Activated CD4-positive, CD25-positive, alpha-beta regulatory T cell (primary cell): ENCODE results near the gene IL36B.

Source experiments
- DNase-seq, 4 experiments: peaks; one replicate each; lab custom pipeline; 2025; lab: John Stamatoyannopoulos, UW

IL36B gene

DNA sequence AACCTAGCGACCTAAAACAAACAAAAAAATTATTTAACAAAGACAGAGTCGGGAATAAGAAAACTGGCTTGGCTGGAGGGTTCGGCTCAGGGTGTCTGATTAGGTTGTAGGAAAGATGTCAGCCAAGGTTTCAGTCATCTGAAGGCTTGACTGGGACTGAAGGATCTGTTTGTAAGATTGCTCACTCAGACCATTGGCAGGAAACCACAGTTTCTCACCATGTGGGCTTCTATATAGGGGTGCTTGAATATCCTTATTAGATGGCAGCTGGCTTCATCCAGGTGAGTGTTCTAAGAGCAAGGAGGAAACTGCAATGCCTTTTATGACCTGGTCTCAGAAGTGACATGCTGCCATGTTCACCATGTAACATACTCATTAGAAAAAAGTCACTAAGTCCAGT lies 999 bp upstream of the IL36B start:
- no peak for DNase-seq

DNA sequence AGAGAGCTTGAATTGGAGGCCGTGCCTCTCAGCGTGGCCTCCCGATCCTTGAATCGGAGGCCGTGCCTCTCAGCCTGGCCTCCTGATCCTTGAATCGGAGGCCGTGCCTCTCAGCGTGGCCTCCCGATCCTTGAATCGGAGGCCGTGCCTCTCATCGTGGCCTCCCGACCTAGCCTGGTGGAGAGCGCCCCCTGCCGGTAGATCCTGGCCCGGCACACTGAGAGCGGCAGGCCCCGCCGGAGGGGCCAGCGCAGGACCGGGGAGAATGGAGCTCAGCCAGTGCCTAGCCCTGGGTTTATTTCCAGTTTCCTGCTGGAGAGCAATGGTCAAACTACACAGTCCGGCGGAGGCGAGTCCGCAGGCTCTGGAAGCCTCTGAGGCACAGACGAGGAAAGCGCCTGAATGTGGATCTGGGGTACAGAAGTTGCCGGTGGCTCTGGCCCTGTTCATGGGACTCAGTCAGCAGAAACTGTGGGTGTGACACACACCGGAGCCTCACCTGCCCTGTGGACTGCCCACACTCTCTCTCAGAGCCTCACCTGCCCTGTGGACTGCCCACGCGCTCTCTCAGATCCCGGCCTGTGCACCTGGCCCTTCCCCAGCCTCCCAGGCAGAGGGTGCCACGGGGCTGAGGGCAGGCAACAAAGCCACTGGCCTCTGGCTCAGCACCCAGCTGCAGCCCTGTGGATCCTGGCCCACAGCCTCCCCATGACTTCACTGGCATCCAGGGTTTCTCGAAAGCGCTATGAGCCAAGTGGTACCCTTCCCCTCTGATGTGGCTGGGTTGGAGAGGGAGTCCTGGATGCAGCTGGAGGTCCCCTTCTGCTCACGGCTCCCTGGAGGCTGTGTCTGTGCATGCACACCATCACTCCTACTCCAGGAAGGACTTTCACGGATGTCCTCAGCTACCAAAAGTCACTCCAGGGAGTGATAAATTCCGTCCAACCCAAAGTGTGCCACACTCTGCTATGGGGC lies 1.5 kb downstream of the IL36B start:
- no peak for DNase-seq

DNA sequence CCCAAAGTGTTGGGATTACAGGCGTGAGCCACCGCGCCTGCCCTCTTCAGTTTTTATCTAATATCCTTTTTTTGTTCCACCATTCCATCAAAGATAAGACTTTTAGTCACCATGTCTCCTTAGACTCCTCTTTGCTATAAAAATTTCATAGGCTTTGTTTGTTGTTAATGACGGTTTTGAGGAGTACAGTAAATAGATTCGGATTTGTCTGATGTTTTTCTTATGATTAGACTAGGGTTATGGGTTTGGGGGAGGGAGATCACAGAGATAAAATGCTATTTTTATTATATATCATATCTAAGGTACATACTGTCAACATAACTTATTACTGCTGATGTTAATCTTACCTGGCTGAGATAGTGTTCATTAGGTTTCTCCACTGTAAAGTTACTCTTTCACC lies 6.2 kb downstream of the IL36B start:
- DNase-seq, result no peak

DNA sequence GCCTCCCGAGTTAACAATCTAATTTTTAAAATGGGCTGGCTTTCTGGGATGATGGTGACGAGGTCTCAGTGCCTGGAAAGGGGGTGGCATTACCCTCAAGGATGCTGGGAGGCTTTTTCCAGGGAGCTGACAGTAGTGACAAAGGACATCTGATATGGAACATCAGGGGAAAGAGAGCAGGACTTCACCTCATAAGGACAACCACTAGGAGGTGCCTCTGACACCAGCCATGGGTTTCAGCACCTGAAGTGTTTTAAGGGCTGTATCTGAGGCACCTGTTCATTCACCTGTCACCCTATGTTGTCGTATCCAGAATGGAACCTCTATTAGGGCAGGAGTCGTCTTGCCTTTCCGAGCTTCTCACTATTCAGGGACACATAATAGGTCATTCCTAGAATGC lies 10.8 kb downstream of the IL36B start:
- DNase-seq, result no peak

DNA sequence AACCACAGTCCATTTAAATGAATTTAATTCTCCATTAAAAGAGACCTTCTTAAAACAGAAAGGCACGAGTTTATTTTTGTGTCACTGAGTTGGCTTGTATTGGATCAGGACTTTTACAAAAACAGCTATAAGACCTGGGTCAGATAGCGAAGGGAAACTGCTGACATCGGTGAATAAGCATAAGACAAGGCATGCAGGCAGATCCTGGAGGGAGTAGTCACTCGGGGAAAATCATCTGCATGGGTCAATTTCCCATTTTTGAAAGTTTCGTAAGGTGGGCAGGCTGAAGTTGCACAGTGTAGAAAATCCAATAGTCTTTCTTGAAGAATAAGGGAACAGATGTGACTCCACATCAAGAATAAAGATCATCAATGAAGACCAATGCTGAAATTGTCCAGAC lies 12.9 kb downstream of the IL36B start:
- no peak for DNase-seq

DNA sequence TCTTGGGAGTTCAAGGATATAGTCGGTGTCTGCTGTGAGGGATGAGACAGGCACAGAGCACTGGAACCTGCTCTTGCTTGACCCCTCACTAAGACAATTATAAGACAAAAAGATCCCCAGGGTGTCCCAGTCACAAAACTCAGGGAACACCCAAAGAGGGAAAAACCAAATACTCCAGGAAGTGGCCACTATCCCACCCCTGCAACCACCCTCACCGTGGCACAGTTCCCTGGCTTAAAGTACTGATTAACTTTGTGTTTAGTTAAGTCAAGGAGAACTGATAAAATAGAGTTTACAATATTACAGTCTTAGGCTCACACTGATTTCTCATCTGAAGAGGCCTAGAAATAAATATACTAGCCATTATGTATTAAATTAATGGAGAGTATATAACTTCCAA lies 13.5 kb downstream of the IL36B start:
- DNase-seq, result no peak

DNA sequence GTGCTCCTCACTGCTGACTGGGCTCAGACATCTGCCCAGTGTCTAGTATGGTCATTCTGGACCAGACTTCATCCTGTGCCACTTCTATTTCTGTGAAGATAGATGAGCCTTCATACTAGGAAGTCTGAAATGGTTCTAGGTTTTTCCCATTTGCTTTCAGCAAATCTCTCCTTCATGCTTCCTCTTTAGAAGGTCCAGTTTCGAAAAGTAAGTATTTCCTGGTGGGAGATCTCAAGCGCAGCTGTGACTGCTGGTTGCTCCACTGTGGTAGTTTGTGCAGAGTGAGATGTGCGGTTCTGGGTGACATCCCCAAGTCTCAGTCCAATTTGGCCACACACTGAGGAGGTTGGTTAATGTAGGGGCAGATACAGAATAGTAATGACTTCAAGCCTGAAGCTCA lies 14.4 kb downstream of the IL36B start:
- no peak for DNase-seq

DNA sequence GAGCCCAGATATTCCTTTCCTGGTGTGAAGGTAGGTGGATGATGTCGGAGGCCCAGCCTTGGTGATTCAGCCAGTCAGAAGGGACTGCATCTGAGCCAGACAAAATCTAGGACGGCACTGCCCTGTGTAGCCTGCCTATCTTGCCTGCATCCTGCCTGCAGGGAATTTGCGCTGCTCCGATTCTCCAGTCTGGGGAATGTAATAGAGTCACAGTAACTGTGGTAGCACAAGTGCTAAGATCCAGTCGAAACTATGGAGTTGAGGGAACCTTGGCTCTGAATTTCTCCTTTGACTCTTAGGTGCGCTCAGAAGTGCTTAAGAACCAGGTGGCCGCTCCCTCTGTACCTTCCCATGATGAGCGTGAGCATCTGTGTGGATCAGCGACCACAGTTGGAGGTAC lies 15.9 kb downstream of the IL36B start:
- no peak for DNase-seq

DNA sequence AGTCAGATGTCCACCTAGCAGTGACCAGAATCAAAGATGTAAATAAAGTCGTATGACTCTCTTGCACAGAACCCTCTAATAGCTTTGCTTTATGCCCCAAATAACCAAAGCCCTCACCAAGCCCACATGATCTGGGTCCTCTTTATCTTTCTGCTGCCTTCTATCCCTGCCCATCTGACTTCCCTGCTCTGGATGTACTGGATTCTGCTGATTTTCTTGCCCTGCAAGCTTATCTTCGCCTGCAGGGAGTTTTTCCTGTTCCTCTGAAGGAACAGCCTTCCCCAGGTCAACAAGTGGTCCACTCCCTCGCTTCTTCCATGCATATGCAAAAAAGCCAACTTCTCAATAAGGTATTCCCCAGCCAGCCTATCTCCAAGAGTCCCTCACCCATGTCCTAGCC lies 18.7 kb downstream of the IL36B start:
- DNase-seq, result no peak

DNA sequence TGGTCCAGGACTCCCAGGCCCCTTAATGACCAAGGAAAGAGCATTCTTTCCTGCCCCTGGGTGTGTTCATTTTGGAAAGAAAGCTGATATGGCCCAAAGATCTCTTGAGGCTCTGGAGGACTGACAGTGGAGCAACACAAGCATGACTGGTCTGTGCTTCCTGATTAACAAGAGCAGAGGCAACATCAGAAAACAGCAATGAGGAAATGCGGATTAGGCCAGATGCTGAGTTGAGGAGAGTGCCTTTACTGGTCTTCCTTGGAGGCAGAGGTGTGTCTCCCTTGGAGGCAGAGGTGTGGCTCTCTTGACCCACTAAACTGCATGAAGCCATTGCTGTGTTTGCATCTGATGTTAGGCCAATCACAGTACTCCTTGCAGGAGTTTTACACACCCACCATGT lies 19.9 kb downstream of the IL36B start:
- DNase-seq, result no peak

DNA sequence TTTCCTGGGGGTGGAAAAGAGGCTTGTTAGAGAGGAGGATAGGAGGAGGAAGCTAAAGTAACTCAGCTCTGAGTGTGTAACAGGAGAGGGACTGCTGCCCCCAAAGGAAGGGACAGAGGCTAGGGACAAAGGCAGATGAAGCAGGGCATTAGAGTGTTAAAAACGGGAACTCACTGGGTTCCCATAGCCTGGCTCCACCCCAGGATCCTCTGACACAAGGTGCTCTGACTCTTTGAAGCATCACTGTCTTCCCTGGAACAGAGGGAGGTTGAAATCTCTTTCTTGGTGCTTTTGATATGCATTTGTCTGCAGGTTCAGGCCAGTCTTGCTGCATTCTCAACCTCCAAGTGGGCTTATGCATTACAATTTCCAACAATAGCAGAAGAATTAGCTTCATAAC lies 24.6 kb downstream of the IL36B start:
- DNase-seq, result no peak

DNA sequence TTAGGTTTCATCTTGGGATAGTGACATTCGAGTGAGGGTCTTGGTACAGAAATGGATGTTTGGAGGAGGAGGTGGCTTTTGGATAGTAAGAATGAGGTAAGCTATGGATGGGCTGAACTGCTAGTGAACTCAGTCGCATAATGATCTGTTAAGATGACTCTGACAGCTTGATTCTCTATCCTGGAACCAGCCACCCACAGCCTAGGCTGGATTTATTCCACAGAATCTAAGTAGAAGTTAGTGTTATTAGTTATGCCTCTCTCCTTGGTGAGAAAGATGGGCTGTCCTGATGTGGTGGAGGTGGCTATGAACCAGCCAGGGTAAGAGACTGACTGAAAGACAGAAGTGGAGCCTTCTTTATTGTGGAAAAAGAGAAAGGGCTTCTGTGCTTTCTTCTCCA lies 25.0 kb downstream of the IL36B start:
- no peak for DNase-seq

DNA sequence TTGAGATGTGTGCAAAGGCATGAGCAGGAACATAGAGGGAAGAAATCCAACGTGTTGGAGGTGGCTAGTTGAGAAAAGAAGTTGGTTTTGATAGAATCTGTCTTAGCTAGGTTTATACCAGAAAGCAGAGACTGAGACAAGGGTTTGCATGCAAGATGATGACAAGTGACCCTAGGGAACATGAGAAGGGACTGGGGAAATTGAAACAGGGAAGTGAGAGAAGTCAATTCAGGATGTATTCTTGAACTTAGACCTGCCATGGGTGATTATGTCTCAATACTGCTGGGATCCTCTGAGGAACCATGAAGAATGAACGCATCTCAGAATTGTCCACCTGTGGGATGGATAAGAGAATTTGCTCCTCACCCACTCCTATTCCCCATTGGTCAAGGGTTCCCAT lies 26.9 kb downstream of the IL36B start:
- no peak for DNase-seq

DNA sequence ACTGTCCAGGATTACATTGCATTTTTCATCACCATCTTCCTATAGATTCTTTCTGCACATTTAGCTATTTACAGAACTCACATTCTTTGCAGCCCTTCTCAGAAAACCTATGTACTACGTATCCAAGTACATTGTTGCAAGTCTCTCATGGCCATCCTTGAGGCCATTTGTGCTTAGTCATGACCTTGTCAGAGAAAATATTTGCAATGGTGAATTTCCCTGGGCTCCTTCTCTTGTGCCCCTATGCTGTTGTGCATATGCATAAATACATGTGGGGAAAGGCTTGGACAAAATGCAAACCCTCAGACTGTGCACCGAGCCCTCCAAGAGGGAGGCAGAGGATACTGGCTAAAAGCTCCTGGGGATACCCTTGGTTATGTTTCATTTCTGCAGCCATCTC lies 27.9 kb downstream of the IL36B start:
- no peak for DNase-seq

DNA sequence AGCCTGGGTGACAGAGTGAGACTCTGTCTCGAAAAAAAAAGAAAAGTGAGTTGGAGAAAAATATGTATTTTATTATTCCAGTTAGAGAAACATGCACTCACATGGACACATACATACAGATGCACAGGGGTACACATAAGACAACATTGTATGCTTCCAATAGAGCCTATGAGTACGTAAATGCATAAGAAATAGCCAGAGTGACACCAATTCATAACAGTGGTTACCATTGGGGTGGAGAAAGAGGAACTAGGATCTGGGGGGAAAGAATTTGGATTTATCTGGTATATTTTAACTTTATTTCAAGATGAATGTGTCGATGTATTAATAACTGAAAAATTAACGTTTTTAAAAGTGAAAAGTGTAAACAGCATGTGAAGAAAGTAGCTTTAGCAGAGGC lies 31.4 kb downstream of the IL36B start:
- DNase-seq, result no peak

DNA sequence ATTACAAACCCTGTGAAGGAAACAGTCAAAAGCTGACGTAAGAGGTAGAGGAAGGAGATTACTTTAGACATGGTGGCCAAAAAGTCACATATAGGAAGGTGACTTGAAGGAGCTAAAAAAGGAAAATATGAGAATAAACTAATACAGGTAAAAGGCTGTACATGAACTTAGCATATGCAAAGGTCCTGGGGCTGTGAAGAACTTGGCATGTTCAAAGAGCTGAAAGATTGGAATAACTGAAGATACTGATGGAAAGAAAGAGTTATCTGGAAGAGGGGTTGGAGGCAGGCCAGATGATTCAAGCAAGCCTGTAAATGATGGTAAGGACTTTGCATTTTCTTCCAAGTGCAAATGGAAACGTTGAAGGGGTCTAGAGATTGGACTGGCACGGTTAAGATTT lies 34.2 kb downstream of the IL36B start:
- no peak for DNase-seq

DNA sequence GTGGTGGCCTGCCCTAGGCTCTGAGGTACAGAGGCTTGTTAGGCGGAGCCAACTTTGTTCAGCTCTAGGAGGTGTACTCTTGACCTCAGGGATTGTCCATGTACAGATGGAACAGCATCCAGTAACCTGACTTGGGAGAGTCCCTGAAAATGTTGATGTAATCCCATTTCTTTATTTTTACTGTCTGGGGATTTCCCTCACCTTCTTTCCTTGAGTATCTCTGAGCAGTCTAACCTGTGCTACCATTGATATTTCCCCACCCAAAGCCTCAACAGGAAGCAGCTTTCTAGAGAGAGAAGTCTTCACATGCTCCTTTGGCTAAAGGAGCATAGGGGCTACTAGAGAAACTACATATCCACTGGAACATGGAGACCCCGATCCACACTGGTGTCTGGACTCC lies 37.0 kb downstream of the IL36B start:
- no peak for DNase-seq

DNA sequence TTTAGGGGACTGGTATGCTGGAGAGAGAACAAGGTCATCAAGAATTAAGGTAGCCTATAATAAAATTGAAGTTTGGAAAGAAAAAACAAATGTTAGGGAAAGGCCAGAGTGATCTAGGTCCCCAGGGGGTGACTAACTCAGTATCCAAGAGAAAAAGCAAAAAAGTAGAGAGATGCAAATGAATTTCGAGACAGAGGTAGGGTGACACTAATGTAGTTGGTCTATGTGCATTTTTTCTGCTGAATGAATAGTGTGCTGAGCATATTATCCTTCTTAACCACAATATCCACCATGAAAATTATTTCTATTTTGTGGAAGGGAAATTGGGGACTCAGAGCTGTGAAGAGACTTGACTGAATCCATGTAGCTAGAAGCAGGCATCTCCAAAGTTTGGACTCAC lies 37.6 kb downstream of the IL36B start:
- DNase-seq, result no peak

DNA sequence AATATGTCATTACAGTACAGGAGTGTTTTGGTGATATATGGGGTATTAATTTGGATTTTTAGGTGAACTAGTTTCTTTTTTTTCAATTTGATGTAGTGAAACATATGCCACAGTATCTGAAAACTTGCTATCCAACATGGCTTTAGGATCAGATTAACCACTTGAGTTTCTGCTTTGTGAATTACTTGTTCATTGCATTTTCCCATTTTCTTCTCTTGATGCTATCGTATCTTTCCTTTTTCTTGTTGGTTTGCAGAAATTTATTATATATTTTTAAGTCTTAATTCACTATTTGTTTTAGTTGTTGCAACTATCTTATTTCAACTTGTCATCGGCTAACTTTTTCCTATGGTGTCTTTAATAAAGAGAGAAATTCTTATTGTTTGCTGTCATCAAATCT lies 38.6 kb downstream of the IL36B start:
- no peak for DNase-seq

DNA sequence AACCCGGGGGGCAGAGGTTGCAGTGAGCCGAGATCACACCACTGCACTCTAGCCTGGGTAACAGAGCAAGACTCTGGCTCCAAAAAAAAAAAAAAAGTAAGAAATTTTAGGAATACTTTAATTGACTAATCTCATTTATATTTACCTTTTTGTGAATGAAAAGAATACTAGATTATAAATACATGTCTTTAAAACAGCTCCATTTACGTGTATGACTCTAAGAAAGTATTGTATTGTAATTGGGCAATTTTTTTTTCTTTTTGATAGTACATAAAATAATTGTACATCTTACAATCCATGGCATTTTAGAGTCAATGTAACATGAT lies 39.4 kb downstream of the IL36B start:
- DNase-seq, result no peak

DNA sequence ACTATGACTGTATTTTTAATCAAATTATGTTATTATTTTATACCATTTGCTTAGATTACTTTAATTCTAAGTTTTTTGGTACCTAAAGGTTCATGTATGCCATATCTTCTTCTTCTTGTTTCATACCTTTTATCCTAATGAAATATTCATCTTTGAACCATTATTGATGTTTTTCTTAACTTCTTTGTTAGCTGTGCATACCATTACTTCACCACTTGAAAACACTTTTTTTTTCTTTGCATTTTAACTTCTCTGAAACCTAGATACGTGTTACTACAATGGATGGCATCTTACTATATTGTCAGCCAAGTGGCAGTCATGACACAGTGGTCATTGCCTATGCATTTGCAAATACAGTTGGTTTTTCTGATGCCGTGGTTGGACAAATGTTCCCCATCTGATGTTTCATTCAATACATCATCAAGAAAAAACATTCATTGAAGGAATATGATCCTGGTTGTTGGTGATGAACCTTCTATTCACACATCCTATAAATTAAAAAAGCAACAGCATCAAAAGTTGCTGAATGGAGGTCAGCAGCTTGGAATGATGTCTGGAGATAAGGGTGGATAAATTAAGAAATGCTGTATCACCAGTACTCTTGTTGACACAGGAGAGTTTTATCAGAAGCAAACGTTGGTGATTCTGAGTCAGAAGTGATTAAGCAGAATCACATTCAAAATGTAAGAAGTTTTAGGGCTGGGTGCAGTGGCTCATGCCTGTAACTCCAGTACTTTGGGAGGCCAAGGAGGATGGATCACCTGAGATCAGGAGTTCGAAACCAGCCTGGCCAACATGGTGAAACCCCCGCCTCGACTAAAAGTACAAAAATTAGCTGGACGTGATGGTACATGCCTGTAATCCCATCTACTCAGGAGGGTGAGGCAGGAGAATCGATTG lies 40.0 kb downstream of the IL36B start:
- DNase-seq, result no peak

DNA sequence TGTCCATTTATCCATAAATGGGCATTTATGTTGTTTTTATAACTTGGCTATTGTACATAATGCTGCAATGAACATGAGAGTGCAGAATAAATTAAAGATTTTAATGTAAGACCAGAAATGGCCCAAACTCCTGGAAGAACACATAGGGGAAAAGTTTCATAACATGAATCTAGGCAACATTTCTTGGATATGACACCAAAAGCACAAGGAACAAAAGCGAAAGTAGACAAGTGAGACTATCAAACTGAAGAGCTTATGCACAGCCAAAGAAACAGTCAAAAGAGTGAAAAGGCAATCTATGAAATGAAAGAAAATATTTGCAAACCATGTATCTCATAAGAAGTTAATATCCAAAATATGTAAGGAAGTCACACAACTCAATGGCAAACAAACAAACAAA lies 41.6 kb downstream of the IL36B start:
- DNase-seq, result no peak

DNA sequence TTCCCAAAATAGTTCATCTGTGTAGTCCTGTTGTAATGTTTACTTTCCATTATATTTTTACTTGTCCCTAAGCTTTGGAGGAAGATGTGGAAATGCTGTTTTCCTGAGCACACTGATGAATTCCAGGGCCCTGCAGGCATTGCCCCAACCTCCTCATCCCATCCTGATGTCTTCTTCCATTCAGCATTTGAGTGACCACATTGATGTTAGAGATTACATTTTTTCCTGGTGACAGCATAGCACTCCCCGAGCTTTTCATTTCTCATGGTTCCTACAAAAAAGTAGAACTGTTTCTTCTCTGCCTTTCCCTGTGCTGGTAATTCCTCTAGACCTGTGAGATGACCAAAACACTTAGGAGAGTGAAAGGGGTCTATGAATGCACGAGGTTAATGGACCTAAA lies 42.6 kb downstream of the IL36B start:
- DNase-seq, result no peak
